HCT116 (cell line): ENCODE measurements around the gene SPNS1. TPM values are rescaled to one million over a fixed set of nuclear protein-coding genes. Genes with fewer than 3 reads are reported as not detected.

Experiments
- ELF1 ChIP-seq: IDR thresholded peaks from 2 replicates; pipeline ENCODE4 v1.6.1; 2012; ENCODE audit warnings: low read depth, borderline replicate concordance
- FOSL1 ChIP-seq: IDR thresholded peaks from 2 replicates; pipeline ENCODE4 v1.6.1; 2012; ENCODE audit warnings: low read depth
- YY1 ChIP-seq: IDR thresholded peaks from 2 replicates; pipeline ENCODE4 v1.6.1; 2011; ENCODE audit warnings: low read length, low read depth, moderate library complexity, mild to moderate bottlenecking; ENCODE audit not compliant: insufficient replicate concordance; ENCODE audit errors: extremely low read depth
- total RNA-seq: library from RNA; stranded (reverse); gene quantifications from one replicate; pipeline ENCODE4 v1.2.1, GENCODE V29; 2021; ENCODE audit not compliant: unreplicated experiment
- TF ChIP-seq, protein P1 (sequence below): IDR thresholded peaks from 2 replicates; pipeline ENCODE4 v1.6.1; 2011; ENCODE audit warnings: mild to moderate bottlenecking, low read length, moderate library complexity; ENCODE audit not compliant: insufficient replicate concordance; ENCODE audit errors: extremely low read depth

Gene SPNS1
- total RNA-seq, 1 experiment from 2014 or later, result 32.3 TPM

DNA sequence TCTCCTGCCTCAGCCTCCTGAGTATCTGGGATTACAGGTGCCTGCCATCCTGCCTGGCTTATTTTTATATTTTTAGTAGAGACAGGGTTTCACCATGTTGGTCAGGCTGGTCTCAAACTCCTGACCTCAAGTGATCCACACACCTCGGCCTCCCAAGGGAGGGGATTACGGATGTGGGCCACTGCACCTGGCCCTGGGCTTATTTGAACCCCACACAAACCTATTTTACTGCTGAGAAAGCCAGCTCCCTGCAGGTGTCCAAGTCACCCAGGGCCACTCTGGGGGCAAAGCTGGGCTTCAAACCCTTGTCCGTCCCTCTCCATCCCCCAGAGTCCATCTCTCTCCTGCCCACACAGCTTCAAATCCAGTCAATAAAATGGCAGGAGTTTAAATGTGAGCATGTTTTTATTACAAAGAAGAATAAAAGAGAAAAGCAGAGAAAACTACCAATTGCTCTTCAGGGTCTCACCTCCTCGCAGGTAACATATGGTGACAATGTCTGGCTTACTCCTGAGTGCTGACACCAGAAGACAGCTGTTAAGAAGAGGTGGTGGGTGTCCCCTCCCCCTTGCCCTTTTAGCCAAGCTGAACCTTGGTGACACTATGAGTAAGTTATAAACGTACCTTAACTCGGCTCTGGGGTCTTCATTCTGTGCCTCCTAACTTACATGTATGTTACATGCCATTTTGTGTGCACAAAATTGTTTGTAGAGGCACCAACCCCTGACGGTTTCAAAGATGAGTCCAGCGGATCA lies 55.7 kb downstream of the SPNS1 start (continued):
- TF ChIP-seq FOSL1, result no peak
- TF ChIP-seq, protein P1, sequence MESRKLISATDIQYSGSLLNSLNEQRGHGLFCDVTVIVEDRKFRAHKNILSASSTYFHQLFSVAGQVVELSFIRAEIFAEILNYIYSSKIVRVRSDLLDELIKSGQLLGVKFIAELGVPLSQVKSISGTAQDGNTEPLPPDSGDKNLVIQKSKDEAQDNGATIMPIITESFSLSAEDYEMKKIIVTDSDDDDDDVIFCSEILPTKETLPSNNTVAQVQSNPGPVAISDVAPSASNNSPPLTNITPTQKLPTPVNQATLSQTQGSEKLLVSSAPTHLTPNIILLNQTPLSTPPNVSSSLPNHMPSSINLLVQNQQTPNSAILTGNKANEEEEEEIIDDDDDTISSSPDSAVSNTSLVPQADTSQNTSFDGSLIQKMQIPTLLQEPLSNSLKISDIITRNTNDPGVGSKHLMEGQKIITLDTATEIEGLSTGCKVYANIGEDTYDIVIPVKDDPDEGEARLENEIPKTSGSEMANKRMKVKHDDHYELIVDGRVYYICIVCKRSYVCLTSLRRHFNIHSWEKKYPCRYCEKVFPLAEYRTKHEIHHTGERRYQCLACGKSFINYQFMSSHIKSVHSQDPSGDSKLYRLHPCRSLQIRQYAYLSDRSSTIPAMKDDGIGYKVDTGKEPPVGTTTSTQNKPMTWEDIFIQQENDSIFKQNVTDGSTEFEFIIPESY, result no peak
- no peak for TF ChIP-seq ELF1
- no peak for TF ChIP-seq YY1

Other genes with a start within 250 kb of the SPNS1 start
- gene NPIPB9, start 223.0 kb upstream of the SPNS1 start, total RNA-seq, result 1.1 TPM
- 264 TPM for gene ATXN2L, start 151.8 kb upstream of the SPNS1 start, total RNA-seq
- gene TUFM, start 128.4 kb upstream of the SPNS1 start, total RNA-seq, result 361 TPM
- 47.0 TPM for gene SH2B1, start 110.9 kb upstream of the SPNS1 start, total RNA-seq
- 10.3 TPM for gene ATP2A1, start 96.3 kb upstream of the SPNS1 start, total RNA-seq
- gene RABEP2, start 49.5 kb upstream of the SPNS1 start, total RNA-seq, result 13.4 TPM
- 0.27 TPM for gene CD19, start 42.8 kb upstream of the SPNS1 start, total RNA-seq
- gene NFATC2IP, start 23.8 kb upstream of the SPNS1 start, total RNA-seq, result 41.4 TPM
- 3.3 TPM for gene LAT, start 10.3 kb downstream of the SPNS1 start, total RNA-seq